ENCODE data around the gene DHH.
A peak's percentile ranks its signal among the peaks of the same experiment; 100 is the strongest.

The DHH gene

DNA sequence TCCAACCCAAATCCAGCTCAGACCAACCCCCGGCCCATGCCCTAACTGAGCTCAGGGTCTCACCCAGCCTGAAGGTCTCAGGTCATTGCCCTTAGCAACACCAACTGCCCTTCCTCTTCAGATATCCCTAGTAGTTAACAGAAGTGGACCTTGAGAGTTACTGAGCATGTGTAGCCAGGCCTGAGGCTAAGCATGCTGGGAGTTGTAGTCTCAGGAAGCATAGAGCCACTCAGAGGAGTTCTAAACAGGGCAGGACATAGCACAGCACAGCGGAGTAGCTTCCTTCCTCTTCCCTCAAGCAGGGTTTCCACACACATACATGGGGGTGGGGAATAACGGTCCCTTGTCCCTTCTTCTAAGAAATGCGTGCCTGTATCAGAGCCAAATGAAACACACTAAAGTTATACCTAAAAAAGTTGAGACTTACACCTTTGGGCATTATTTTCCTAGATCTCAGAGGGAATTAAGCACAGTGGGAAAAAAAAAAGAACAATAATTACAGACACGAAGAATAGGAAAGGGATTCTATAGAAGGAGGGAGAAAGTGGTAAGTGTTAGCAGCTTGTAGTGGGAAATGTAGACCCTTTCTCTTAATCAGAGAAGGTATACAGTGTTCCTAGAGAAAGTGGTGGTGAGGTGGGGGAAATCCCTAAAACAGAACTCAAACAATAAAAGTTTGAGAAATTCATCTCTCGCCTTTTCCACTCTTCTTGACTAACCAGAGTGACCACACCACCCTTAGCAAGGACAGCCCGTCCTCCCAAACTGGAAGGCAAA lies 38.4 kb downstream of the DHH start:
- H3K27me3 ChIP-seq (ENCODE audit: insufficient read depth, poor library complexity, severe bottlenecking): no peaks in the 10 kb centered on the region
- peak overlapping the region; percentile 100 for H3K27ac ChIP-seq (replicated peaks)
- peak; percentile 65; the same call in 1 of the 2 replicates for TF ChIP-seq SPI1 (IDR thresholded peaks at IDR 0.05; ENCODE audit: borderline replicate concordance, low read depth)
- peak; percentile 75 for TF ChIP-seq GABPA (IDR thresholded peaks at IDR 0.05; ENCODE audit: low read depth)
- TF ChIP-seq POLR2AphosphoS5 (IDR thresholded peaks at IDR 0.05; ENCODE audit: low read depth): peak; percentile 74
- TF ChIP-seq, protein P1, sequence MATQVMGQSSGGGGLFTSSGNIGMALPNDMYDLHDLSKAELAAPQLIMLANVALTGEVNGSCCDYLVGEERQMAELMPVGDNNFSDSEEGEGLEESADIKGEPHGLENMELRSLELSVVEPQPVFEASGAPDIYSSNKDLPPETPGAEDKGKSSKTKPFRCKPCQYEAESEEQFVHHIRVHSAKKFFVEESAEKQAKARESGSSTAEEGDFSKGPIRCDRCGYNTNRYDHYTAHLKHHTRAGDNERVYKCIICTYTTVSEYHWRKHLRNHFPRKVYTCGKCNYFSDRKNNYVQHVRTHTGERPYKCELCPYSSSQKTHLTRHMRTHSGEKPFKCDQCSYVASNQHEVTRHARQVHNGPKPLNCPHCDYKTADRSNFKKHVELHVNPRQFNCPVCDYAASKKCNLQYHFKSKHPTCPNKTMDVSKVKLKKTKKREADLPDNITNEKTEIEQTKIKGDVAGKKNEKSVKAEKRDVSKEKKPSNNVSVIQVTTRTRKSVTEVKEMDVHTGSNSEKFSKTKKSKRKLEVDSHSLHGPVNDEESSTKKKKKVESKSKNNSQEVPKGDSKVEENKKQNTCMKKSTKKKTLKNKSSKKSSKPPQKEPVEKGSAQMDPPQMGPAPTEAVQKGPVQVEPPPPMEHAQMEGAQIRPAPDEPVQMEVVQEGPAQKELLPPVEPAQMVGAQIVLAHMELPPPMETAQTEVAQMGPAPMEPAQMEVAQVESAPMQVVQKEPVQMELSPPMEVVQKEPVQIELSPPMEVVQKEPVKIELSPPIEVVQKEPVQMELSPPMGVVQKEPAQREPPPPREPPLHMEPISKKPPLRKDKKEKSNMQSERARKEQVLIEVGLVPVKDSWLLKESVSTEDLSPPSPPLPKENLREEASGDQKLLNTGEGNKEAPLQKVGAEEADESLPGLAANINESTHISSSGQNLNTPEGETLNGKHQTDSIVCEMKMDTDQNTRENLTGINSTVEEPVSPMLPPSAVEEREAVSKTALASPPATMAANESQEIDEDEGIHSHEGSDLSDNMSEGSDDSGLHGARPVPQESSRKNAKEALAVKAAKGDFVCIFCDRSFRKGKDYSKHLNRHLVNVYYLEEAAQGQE (IDR thresholded peaks at IDR 0.05; ENCODE audit: insufficient replicate concordance, low read depth): no peak
- TF ChIP-seq, protein P2, sequence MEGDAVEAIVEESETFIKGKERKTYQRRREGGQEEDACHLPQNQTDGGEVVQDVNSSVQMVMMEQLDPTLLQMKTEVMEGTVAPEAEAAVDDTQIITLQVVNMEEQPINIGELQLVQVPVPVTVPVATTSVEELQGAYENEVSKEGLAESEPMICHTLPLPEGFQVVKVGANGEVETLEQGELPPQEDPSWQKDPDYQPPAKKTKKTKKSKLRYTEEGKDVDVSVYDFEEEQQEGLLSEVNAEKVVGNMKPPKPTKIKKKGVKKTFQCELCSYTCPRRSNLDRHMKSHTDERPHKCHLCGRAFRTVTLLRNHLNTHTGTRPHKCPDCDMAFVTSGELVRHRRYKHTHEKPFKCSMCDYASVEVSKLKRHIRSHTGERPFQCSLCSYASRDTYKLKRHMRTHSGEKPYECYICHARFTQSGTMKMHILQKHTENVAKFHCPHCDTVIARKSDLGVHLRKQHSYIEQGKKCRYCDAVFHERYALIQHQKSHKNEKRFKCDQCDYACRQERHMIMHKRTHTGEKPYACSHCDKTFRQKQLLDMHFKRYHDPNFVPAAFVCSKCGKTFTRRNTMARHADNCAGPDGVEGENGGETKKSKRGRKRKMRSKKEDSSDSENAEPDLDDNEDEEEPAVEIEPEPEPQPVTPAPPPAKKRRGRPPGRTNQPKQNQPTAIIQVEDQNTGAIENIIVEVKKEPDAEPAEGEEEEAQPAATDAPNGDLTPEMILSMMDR (IDR thresholded peaks at IDR 0.05; ENCODE audit: insufficient read depth, low read length): no peak
- peak overlapping the region; percentile 71 for H3K4me3 ChIP-seq (replicated peaks; ENCODE audit: insufficient read depth, low read length)
- DNase-seq (ENCODE audit: low read depth in 1 of 2, low spot score in 1 of 2): peak; percentile 93 to 96

DNA sequence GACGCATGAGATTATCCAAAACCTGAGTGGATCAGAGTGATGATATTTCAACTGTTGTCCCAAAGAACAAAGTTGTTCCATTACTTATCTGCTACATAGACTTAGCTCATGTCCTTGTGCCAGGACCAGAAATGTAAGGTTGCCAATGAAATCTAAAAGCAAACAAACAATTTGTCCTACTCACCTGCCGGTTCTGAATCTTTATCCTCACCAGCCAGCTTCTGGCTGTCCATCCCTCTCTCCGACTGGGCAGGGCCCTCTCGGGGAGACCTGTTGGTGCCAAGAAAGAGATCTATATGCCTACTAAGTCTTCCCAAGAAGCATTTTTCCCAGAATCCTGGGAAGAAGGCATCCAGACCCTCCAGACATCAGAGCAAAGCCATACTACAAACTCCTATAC lies 39.5 kb downstream of the DHH start:
- peak overlapping the region; percentile 22; the same call in 1 of the 2 replicates for H3K27ac ChIP-seq (replicated peaks)
- TF ChIP-seq SPI1 (IDR thresholded peaks at IDR 0.05; ENCODE audit: borderline replicate concordance, low read depth): no peak
- TF ChIP-seq, protein P1 (IDR thresholded peaks at IDR 0.05; ENCODE audit: insufficient replicate concordance, low read depth): no peak
- TF ChIP-seq, protein P2 (IDR thresholded peaks at IDR 0.05; ENCODE audit: insufficient read depth, low read length): no peak
- TF ChIP-seq POLR2AphosphoS5 (IDR thresholded peaks at IDR 0.05; ENCODE audit: low read depth): no peak
- TF ChIP-seq GABPA (IDR thresholded peaks at IDR 0.05; ENCODE audit: low read depth): no peak
- no peak for DNase-seq (ENCODE audit: low read depth in 1 of 2, low spot score in 1 of 2)
- no peak overlapping the region for H3K4me3 ChIP-seq (replicated peaks; ENCODE audit: insufficient read depth, low read length)
- H3K27me3 ChIP-seq (ENCODE audit: insufficient read depth, poor library complexity, severe bottlenecking): no peaks in the 10 kb centered on the region

DNA sequence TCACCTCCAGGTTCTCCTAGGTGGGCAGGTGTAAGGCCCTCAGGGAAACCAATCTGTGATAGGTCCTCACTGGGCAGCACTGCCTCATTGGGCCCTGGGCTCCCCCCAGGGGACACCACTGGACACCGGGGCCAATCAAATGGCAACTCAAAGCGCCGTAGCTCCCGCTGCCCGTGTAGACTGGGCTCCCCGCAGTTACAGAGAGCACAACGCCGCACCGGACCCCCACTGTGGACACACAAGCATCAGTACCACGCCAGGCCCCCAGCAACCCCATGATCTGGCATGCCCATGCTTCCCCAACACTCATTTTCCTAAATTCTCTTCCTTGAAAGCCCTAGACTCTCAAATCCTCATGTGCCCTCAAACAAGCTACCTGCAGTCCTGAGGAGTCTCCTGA lies 40.1 kb downstream of the DHH start:
- Histone ChIP-seq H3K4me3 (replicated peaks; ENCODE audit: insufficient read depth, low read length) (no peak overlapping the region), H3K27ac (replicated peaks) (no peak overlapping the region)
- TF ChIP-seq, protein P2 (IDR thresholded peaks at IDR 0.05; ENCODE audit: insufficient read depth, low read length): no peak
- no peak for TF ChIP-seq SPI1 (IDR thresholded peaks at IDR 0.05; ENCODE audit: borderline replicate concordance, low read depth)
- TF ChIP-seq, protein P1 (IDR thresholded peaks at IDR 0.05; ENCODE audit: insufficient replicate concordance, low read depth): no peak

More for the DNA sequence above, 40.1 kb downstream of the DHH start:
- DNase-seq (ENCODE audit: low read depth in 1 of 2, low spot score in 1 of 2): no peak
- H3K27me3 ChIP-seq (ENCODE audit: insufficient read depth, poor library complexity, severe bottlenecking): no peaks in the 10 kb centered on the region

Data from HL-60 (cell line).